C4-2B (cell line): ENCODE measurements around the gene RAPGEF3.

Experiments used
- CTCF ChIP-seq: fragments of 450-650 bp; conservative IDR thresholded peaks from 2 replicates; pipeline ENCODE4 v1.5.1; 2017; ENCODE audit warnings: mild to moderate bottlenecking
- ZFX ChIP-seq: fragments of 450-650 bp; IDR thresholded peaks from 2 replicates; pipeline ENCODE4 v1.6.1; 2017

- no peak for TF ChIP-seq CTCF
- TF ChIP-seq ZFX: no peak
These were observed 26.6 kb upstream of the RAPGEF3 start for GRCh38 chr12:47785036-47785886.
